ENCODE measurements around the gene TMEM203. TPM values are rescaled to one million over a fixed set of nuclear protein-coding genes. Genes with fewer than 3 reads are reported as not detected.

The TMEM203 gene
- total and polyA plus RNA-seq, 2 of the 13 experiments (the other 11 are each of a cell fraction or from before 2014, with no cell fraction given) = 23.4 to 36.7 TPM

- no peak for TF ChIP-seq HIC2 (CRISPR knock-in tag; IDR thresholded peaks at IDR 0.05; ENCODE audit: low read depth)
- TF ChIP-seq ZNF674 (CRISPR knock-in tag; IDR thresholded peaks at IDR 0.05; ENCODE audit: low read depth) = no peak
- TF ChIP-seq ZNF703 (CRISPR knock-in tag; IDR thresholded peaks at IDR 0.05; ENCODE audit: borderline replicate concordance) = no peak
- TF ChIP-seq, protein P1, sequence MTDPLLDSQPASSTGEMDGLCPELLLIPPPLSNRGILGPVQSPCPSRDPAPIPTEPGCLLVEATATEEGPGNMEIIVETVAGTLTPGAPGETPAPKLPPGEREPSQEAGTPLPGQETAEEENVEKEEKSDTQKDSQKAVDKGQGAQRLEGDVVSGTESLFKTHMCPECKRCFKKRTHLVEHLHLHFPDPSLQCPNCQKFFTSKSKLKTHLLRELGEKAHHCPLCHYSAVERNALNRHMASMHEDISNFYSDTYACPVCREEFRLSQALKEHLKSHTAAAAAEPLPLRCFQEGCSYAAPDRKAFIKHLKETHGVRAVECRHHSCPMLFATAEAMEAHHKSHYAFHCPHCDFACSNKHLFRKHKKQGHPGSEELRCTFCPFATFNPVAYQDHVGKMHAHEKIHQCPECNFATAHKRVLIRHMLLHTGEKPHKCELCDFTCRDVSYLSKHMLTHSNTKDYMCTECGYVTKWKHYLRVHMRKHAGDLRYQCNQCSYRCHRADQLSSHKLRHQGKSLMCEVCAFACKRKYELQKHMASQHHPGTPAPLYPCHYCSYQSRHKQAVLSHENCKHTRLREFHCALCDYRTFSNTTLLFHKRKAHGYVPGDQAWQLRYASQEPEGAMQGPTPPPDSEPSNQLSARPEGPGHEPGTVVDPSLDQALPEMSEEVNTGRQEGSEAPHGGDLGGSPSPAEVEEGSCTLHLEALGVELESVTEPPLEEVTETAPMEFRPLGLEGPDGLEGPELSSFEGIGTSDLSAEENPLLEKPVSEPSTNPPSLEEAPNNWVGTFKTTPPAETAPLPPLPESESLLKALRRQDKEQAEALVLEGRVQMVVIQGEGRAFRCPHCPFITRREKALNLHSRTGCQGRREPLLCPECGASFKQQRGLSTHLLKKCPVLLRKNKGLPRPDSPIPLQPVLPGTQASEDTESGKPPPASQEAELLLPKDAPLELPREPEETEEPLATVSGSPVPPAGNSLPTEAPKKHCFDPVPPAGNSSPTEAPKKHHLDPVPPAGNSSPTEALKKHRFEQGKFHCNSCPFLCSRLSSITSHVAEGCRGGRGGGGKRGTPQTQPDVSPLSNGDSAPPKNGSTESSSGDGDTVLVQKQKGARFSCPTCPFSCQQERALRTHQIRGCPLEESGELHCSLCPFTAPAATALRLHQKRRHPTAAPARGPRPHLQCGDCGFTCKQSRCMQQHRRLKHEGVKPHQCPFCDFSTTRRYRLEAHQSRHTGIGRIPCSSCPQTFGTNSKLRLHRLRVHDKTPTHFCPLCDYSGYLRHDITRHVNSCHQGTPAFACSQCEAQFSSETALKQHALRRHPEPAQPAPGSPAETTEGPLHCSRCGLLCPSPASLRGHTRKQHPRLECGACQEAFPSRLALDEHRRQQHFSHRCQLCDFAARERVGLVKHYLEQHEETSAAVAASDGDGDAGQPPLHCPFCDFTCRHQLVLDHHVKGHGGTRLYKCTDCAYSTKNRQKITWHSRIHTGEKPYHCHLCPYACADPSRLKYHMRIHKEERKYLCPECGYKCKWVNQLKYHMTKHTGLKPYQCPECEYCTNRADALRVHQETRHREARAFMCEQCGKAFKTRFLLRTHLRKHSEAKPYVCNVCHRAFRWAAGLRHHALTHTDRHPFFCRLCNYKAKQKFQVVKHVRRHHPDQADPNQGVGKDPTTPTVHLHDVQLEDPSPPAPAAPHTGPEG (CRISPR knock-in tag; IDR thresholded peaks at IDR 0.05) = no peak
- no peak for TF ChIP-seq NR2F1 (CRISPR knock-in tag; IDR thresholded peaks at IDR 0.05)
- TF ChIP-seq SOX5 (CRISPR knock-in tag; IDR thresholded peaks at IDR 0.05; ENCODE audit: borderline replicate concordance) = no peak
- no peak for TF ChIP-seq FOXP1 (IDR thresholded peaks at IDR 0.05)
- no peak for TF ChIP-seq FOXP1 (CRISPR knock-in tag; IDR thresholded peaks at IDR 0.05)
- peak; percentile 19; the same call in 1 of the 2 replicates for TF ChIP-seq RBFOX2 (IDR thresholded peaks at IDR 0.05; ENCODE audit: low read depth, low read length)
- TF ChIP-seq GPBP1L1 (CRISPR knock-in tag; IDR thresholded peaks at IDR 0.05) = no peak
- TF ChIP-seq ZNF101 (CRISPR knock-in tag; IDR thresholded peaks at IDR 0.05; ENCODE audit: borderline replicate concordance, low read depth) = no peak
- no peak for TF ChIP-seq ZNF556 (CRISPR knock-in tag; IDR thresholded peaks at IDR 0.05; ENCODE audit: borderline replicate concordance)
- TF ChIP-seq AGO2 (optimal IDR thresholded peaks at IDR 0.05; ENCODE audit: low read depth, low read length) = peak; percentile 73
- no peak for TF ChIP-seq ERF (CRISPR knock-in tag; IDR thresholded peaks at IDR 0.05)
- TF ChIP-seq ZBED4 (CRISPR knock-in tag; IDR thresholded peaks at IDR 0.05; ENCODE audit: borderline replicate concordance) = no peak
These were observed 14.4 kb upstream of the TMEM203 start (continued) for GRCh38 chr9:137219757-137220316.
